ENCODE measurements around the gene CFAP61.

CFAP61 gene

GRCh38 chr20:20312562-20312961, 260.2 kb downstream of the CFAP61 start:
- no peak for DNase-seq (ENCODE audit: low read depth)
- TF ChIP-seq, protein P1, sequence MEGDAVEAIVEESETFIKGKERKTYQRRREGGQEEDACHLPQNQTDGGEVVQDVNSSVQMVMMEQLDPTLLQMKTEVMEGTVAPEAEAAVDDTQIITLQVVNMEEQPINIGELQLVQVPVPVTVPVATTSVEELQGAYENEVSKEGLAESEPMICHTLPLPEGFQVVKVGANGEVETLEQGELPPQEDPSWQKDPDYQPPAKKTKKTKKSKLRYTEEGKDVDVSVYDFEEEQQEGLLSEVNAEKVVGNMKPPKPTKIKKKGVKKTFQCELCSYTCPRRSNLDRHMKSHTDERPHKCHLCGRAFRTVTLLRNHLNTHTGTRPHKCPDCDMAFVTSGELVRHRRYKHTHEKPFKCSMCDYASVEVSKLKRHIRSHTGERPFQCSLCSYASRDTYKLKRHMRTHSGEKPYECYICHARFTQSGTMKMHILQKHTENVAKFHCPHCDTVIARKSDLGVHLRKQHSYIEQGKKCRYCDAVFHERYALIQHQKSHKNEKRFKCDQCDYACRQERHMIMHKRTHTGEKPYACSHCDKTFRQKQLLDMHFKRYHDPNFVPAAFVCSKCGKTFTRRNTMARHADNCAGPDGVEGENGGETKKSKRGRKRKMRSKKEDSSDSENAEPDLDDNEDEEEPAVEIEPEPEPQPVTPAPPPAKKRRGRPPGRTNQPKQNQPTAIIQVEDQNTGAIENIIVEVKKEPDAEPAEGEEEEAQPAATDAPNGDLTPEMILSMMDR (conservative IDR thresholded peaks at IDR 0.05; ENCODE audit: low read length): no peak
- no peak overlapping the region for H3K4me3 ChIP-seq (ENCODE audit: low read length)

DNA sequence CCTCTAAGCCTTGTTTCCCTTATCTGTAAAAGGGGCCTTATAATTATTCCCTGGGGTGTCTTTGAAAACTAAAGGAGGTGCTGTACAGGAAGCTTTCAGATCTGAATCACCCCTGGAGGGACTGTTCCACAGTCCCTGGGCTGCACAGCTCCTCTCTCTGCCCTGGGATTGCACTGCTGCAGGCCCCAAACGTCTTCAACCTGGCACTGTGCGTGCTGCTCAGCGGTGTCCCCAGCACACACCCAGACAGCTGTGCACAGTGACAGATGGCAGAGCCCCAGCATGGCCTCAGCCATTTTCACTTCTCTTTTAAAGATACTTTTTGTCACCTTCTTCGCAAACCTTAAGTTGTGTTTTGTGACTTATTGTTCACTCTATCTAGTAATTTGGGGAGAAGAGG, 264.9 kb downstream of the CFAP61 start:
- DNase-seq (ENCODE audit: low read depth): no peak
- TF ChIP-seq, protein P1 (conservative IDR thresholded peaks at IDR 0.05; ENCODE audit: low read length): no peak

GRCh38 chr20:20317621-20318364, 265.5 kb downstream of the CFAP61 start:
- no peak overlapping the region for H3K4me3 ChIP-seq (ENCODE audit: low read length)
- TF ChIP-seq, protein P1 (conservative IDR thresholded peaks at IDR 0.05; ENCODE audit: low read length): no peak
- no peak for DNase-seq (ENCODE audit: low read depth)

More for the DNA sequence above, 264.9 kb downstream of the CFAP61 start:
- no peak overlapping the region for H3K4me3 ChIP-seq (ENCODE audit: low read length)

DNA sequence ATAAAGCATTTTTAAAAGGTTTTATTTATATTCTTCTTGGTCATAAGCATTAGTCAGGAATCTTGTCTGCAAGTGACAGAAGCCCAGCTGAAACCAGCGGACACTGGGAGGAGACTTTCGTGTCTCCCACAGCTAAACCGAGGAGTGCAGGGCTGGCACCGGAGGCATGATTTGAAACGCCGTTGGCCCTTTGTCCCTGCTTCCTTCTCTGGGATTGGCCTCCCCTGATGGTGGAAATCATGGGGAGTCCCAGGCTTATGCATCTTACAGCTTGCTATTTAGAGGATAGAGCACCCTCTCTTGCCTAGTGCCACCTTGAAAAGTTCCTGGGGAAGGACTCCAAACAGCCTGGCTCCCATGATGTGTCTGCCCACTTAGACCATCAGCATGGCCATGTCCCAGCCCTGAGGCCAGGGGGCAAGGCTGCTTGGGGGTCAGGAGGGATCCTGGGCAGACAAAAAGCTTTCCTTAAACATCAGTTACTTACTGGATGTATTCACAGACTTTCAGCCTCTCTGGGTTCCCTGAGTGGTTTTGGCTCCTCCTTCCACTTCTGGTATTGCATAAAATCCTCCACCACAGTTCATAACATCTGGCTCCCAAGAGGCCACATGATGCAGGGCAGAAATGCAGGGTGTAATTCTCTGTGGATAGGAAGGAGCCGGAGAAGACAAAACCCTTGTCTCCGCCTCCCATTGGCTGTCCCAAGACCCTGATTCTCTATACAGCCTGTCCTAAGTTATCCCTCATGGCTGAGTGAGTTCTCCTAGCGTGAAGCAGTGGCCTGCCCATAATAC, 266.2 kb downstream of the CFAP61 start:
- TF ChIP-seq, protein P1 (conservative IDR thresholded peaks at IDR 0.05; ENCODE audit: low read length): no peak
- DNase-seq (ENCODE audit: low read depth): peak; percentile 25
- H3K4me3 ChIP-seq (ENCODE audit: low read length): no peak overlapping the region

DNA sequence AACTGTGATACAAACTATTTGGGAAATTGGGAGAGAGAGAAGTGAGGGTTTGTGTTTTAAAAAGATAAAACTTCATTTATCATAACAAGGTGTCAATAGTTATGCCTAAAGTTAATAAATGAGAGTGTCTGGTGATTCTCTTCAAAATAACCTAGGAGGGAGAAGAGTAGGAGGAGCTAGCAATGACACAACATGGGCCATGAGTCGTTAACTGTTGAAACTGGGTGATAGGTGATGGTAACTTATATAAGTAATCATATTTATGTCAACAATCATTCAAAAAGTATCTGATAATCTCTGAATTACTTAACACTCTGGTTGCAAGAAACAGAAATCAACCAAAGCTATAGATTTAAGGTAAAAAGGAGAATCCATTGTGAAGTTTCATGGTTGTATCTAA, 268.8 kb downstream of the CFAP61 start:
- H3K4me3 ChIP-seq (ENCODE audit: low read length): no peak overlapping the region
- TF ChIP-seq, protein P1 (conservative IDR thresholded peaks at IDR 0.05; ENCODE audit: low read length): no peak
- no peak for DNase-seq (ENCODE audit: low read depth)

- TF ChIP-seq, protein P1 (conservative IDR thresholded peaks at IDR 0.05; ENCODE audit: low read length): no peak
- no peak overlapping the region for H3K4me3 ChIP-seq (ENCODE audit: low read length)
- no peak for DNase-seq (ENCODE audit: low read depth)
These were observed 269.6 kb downstream of the CFAP61 start for GRCh38 chr20:20321917-20322316.

Measured in AG10803 (cell line).